NCI-H446 treated with DMSO at 0.1 percent for 48 hours (cell line): ENCODE results near the gene BOLA3.
"Not testable (repeated sequence)": the region's sequence is repeated elsewhere in the genome, so short reads cannot be mapped to it uniquely, and the experiment has no call there.

Experiments used
- DNase-seq: peaks from one replicate; lab custom pipeline; 2025; lab: John Stamatoyannopoulos, UW

Gene BOLA3, protein sequence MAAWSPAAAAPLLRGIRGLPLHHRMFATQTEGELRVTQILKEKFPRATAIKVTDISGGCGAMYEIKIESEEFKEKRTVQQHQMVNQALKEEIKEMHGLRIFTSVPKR

DNA sequence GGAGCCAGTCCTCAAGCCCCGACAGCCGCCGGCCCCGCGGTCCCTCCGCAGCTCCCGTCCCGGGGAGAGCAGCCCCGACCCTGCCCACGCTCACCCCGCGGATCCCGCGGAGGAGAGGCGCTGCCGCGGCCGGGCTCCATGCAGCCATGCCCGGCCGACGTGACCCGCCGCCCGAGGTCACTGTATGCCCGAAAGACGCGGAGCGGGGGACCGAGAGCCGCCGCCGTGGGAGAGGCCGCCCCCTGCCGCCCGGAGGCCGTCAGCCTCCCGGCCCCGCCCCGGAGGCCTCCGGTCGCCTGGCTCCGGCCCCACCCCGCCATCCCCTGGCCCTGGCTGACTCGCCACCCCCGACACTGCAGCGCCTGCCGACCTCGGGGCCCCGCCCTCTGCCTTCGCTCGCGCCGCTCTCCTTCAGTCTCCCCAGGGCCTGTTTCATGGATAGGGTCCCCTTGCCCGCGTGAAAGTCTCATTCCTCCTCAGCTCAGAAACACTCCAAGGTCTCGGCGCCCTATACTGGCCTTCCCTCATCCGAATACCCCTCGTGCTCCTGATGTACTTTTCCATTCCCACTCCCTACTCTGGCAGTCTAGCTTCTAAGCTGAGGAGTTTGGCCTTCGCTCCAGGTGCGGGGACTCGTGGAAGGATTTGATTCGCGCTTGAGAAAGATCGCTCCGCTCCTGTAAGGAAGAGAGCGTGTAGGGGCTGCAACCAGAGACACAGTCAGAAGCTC lies at the start of gene BOLA3:
Gene BOLA3, minus strand, starts transcription at position 186 of the 730 bp plus-strand sequence. Its CDS starts 38 bp downstream, at position 148.
- peak; percentile 68 for DNase-seq

DNA sequence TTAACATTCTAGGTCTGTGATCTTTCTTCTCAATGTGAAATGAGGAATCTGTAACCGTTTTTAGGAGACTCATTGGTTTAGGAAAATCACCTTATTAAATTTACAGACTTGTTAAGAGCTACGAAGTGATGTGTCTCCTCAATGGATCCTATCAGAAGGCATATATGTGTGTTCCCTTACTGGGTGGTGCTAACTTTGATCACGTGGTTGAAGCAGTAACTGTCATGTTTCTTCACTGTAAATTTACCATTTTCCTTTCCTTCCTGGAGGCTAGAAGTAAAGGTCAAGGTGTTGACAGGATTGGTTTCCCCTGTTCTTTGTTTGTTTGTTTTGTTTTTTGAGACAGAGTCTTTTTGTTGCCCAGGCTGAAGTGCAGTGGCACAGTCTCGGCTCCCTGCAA lies 49.3 kb upstream of the BOLA3 start:
- no peak for DNase-seq

DNA sequence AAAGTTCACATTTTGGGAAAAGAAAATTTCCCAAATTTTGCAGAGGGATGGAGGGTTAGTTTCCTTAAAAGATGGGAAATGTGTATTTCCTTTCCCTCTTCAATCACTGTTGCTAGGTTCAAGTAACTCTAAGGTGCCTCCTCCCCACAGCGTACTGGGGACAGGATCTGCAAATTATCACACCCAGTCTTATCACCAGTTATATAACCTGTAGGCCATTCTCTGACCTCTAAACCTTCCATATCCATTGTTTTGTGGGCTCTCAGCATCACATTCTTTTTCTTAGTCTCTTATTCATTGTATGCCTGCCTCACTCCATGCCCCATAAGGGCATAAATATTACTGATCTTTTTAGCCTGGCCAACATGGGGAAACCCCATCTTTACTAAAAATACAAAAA lies 47.1 kb upstream of the BOLA3 start:
- no peak for DNase-seq

DNA sequence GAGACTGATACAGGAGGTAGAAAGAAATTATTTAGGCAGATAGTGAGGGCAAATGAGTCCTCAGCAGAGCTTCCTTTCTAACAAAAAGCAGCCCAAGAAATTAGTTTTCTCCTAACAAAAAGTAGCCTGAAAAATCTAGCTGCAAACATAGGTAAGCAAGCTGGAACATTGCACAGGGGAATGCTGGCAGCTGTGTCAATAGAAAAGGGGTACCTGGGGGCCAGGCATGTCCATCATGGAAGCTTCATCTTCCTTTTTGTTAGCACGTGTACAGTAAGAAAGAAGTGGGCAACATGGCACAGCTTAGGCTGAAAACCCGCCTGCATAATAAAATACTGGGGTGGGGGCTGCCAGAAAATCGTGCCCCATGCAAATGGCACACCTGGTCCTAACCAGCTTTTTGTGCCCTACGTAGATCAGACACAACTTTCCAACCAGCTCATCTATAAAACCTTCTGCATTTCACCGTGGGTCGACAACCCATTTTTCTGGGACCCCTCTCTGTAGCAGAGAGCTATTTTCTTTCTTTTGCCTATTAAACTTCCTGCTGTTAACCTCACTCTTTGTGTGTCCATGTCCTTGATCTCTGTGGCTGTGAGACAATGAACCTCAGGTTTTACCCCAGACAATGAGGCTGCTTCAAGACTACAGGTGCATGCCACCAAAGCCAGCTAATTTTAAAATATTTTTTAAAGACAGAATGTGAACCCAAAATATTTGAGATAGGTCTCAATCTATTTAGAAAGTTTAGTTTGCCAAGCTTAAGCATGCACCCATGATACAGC lies 44.1 kb upstream of the BOLA3 start:
- no peak for DNase-seq

DNA sequence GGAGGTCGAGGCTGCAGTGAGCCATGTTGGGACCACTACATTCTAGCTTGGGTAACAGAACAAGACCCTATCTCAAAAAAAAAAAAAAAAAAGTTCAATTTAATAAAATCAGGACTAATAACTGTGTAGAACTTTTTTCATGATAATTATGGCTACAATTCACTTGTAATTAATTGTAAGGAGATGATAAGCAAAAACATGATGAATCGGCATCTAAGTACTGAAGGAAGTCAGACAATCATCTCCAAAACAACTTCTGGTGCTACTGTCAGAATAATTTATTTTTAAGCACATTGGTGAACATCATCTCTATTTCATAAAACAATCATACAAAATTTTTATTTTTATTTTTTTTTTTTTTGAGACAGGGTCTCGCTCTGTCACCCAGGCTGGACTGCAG lies 41.0 kb upstream of the BOLA3 start:
- no peak for DNase-seq

DNA sequence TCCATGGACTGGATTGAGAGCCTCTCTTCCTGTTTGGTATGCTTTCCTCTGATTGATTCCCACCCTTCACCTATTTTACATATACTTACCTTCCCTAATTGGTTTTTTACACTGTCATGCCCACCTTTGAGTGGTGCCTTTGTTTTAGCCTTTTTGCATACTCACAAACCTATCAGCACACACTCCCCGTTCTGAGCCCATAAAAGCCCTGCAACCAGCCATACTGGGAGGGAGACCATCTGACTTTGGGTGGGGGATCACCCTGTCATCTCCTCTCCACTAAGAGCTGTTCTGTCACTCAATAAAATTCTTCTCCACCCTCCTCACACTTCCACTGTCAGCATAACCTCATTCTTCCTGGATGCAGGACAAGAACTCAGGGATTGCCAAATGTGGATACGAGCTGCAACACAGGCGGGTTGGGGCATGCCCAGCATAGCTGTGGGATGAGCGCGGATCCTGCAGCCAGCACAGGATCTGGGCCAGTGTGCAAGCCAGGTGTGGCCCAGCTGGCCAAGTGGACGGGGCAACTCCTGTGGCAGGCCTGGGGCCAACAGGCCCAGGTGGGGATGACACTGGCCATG lies 40.4 kb upstream of the BOLA3 start:
- peak; percentile 84 for DNase-seq

DNA sequence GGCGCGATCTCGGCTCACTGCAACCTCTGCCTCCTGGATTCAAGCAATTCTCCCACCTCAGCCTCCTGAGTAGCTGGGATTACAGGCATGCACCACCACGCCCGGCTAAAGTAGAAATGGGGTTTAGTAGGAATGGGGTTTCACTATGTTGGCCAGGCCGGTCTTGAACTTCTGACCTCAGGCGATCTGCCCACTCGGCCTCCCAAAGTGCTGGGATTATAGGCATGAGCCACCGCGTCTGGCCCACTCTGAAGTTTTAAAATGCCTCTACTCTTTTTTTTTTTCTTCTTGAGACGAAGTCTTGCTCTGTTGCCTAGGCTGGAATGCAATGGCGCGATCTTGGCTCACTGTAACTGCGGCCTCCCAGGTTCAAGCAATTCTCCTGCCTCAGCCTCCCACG lies 39.0 kb upstream of the BOLA3 start:
- DNase-seq, result not testable (repeated sequence)

DNA sequence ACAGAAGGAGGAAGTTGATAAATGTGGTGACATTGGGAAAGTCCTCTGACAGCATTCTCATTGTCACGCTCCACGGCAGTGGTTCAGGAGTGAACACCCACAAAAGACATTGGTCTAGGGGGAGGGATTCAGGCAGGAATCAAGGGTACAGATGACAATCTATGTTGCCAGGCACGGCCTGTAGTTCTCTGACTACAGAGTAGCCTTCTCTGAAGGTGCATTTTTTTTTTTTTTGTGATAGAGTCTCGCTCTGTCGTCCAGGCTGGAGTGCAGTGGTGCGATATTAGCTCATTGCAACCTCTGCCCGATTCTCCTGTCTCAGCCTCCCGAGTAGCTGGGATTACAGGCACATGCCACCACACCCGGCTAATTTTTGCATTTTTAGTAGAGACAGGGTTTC lies 38.3 kb upstream of the BOLA3 start:
- no peak for DNase-seq

DNA sequence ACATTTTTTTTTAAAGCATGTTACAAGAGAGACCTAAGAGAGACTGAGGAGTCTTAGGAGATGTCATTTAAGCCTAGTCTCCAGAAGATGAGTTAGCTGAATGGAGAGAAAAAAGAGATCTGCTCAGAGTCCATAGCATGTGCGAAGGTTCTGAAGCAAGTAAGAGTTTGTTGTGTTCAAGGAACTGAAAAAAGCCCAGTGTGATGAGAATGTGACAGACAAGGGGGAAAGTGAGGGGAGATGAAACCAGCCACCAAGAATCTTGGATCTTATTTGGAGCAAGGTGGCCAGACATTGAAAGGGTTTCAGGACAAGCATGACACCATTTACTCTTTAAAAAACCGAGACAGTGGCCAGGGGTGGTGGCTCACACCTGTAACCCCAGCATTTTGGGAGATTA lies 36.2 kb upstream of the BOLA3 start:
- DNase-seq, result no peak

DNA sequence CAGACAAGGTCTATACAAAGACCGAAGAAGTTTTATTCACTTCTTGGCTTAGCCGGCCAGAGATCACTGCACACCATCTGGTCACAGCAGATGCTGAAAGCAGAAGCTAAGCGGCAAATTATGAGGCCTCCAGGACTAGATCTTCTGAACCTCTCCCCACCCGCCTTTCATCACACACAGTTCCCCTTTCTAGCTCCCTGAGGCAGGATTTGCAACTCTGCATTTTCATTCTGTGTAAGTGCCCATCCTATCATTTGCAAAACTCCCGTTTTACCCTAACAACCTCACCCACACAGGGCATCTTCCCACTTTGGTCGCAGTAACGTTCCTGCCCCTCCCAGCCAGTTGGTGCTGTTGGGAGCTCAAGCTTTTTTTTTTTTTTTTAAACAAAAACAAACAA lies 34.0 kb upstream of the BOLA3 start:
- DNase-seq, result peak; percentile 91

DNA sequence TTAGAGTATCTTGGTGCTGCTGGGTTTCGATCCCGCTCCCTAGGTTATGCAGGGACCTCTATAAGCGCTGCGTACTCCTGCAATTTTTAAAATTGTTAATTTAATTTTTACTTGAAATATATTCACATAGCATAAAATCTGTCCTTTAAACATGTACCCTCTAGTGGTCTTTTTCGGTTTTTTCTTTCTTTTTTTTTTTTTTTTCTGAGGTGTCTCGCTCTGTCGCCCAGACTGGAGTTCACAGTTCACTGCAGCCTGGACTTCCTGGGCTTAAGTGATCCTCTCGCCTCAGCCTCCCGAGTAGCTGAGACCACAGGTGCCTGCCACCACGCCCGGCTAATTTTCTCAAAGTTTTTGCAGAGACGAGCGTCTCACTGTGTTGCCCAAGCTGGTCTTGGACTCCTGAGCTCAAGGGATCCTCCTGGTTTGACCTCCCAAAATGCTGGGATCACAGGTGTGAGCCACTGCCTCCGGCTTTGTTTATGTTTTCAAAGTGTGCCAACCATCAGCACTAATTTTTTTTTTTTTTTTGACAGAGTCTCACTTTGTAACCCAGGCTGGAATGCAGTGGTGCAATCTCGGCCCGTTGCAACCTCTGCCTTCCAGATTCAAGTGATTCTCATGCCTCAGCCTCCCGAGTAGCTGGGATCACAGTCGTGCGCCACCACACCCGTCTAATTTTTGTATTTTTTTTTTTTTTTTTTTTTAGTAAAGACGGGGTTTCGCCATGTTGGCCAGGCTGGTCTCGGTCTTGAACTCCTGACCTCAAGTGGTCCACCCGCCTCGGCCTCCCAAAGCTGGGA lies 31.6 kb upstream of the BOLA3 start:
- DNase-seq, result no peak

DNA sequence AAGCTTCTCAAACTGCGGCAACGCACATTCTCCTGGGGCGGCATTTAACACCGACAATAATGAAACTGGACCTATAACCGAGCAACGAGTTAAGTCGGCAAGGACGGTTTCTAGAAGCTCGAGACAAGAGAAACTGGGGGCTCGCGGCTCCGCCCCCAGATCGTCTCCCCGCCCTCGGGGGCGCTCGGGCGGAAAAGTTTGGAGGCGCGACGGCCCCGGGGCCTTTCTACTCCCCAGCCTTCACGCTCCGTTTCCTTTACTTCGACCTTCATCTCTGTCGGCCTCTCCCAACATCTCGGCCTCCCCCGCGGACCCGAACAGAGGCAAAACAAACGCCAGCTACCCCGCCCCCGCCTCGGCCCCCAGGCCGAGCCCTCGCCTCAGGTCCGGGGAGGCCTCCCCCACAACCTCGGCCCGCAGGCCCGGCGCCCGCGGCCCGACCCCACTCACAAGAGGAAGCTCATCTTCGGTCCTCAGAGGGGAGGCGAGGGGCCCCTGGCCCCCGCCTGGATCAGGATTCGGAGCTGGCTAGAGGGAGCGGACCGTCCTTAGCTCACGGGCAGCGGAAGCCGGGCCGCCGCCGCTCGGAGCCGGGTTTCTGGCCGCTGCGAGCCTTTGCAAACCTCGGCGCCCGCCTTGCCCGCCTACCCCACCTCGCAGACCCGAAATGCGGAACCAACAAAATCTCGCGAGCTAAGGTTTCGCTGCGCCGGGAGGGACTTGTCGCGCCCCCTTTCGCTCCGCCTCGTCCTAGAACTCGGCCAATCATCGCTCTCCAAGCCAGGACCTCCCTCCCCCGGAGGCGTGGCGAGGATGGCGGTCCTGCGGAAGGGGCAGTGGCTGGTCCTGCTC lies 30.7 kb upstream of the BOLA3 start, which contains the start of gene MOB1A:
Gene MOB1A, minus strand, starts transcription at position 669 of the 852 bp plus-strand sequence. Its CDS starts 205 bp downstream, at position 464.
- DNase-seq, result peak; percentile 97

DNA sequence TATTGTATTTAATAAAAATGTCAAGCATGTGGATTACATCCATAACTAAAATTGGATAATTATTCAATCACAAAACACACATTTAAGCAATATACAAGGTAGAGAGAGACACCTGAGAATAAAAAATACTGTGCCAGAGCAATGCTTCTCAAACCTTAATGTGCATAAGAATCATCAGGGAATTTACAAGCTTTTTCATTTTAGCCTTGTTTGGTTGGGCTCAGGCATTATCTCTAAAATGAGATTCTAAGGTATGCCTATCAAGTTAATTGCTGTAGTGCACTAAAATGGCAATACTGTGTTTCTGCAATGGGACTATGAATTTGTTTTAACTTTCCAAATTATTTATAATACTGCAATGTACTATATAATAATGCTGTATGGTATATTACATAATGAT lies 30.0 kb upstream of the BOLA3 start:
- no peak for DNase-seq

DNA sequence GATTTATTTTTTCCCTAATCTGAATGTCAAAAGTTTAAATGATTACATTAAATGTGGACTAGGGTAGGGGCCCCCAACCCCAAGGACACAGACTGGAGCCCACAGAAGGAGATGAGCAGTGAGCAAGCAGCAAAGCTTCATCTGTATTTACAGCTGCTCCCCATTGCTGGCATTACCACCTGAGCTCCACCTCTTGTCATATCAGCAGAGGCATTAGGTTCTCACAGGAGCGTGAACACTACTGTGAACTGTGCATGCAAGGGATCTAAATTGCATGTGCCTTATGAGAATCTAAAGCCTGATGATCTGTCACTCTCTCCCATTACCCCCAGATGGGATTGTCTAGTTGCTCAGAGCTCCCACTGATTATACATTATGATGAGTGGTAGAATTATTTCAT lies 27.2 kb upstream of the BOLA3 start:
- no peak for DNase-seq

DNA sequence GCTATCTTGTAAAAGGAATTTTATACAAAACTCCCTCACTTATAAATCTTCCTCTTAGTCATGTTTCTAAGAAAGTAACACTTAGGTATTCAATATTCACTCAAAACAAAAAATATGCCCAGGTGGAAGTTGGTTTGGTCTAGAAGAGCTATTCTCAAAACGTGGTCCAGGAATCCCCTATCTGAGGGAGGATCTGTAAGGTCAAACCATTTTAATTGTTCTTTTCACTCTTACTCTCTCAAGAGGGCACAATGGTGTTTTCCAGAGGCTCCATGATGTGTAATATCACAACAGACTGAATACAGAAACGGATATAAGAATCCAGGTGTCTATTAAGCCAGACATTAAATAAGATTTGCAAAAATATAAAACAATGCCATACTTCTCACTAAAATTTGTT lies 21.0 kb upstream of the BOLA3 start:
- DNase-seq, result no peak

DNA sequence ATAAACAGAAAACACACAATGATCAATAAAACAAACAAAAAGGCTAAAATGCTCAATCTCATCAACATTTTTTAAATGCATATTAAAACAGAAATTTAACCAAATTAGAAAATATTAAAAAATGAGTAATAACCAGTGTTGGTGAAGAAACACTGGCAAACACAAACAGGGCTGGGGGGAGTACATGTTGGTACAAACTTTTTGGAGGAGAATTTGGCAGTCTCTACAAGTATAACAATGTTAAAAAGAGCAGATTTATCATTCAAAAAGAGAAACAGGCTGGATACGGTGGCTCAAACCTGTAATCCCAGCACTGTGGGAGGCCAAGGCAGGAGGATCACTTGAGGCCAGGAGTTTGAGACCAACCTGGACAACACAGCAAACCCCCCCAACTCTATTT lies 17.0 kb upstream of the BOLA3 start:
- no peak for DNase-seq

DNA sequence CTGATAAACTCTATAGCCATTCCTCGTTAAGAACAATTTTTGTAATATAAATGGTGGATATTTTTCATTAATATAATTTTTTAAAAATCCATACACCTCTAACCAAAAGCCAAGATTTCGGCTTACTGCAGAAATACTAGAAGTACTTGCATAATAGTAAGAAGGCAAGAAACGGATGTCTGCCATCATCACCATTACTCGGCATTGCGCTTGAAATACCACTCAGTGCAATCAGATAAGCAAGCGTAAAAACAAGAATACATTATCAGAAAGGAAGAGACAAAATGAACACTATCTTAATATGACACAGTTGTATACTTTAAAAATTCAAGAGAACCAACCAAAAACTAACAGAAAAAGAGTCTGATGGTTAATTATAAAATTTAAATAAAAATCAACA lies 15.2 kb upstream of the BOLA3 start:
- no peak for DNase-seq

DNA sequence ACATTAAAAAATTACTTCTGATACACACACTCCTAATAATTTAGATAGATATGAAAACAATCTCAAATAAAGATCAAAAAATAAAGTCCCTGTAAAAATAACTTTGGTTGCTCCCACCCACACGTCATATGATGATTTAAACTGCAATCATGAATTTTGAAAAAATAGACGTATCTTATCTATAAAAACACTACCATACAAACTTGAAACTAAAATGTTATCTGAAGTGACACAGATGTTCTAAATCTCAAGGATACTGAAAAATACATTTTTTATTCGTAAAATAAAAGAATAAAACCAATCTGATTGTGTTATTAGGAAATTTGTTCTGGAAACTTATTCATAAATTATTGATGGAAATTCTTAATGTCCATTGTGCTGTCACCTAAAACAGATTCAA lies 8.1 kb upstream of the BOLA3 start:
- no peak for DNase-seq

DNA sequence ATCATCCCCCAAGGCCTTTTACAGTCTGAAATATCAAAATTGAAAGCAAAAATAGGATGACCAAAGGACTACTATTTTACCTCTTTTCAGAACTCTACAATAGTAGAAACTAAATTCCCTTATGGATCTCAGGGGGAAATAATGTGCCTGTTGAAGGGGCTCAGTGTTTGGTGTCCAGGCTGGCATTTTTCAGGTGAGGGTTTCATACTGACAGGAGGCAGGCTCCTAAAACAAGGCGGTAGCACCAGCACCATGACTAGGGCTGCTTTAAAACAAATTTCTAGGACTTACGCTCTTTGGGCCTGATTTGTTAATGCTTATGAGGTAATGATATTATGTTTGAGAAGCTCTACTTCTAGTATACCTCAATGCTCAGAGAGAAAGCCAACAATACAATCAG lies 5.2 kb upstream of the BOLA3 start:
- DNase-seq, result no peak

DNA sequence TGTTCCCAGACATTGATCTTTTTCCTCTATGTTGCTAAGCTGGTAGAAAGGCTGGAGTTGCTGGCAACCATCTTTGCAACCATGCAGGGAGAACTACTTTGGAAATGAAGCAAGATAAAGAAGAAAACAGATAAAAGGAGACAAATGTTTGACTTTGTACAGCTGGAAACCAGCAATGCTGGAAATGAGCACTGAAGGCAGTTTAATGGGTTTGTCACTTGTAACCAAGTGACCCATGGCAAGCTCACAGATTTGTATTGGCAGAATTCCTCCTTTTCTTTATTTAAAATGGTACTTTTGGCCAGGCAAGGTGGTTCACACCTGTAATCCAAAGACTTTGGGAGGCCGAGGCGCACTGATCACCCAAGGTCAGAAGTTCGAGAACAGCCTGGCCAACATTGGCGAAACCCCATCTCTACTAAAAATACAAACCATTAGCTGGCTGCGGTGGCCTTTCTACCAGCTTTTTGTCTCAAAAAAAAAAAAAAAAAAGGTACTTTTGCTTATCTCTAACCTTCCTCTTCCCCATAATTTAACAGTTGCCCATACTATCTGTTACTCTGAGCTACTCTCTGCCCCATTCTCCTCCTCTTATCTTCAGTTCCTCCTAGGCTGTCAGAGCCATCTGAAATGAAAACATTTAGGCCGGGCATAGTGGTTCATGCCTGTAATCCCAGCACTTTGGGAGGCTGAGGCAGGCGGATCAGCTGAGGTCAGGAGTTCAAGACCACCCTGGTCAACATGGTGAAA lies 2.0 kb upstream of the BOLA3 start:
- no peak for DNase-seq

DNA sequence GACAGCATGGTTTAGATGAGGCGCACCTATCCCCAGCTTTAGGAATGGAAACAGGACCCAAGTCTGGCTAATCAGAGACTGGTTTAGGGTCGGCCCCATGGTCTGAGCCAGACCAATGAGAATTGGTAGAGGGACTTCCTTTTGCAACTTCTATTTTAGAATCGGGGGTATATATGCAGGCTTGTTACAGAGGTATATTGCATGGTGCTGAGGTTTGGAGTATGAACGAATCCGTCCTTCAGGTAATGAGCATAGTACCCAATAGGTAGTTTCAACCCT lies 1.5 kb upstream of the BOLA3 start:
- no peak for DNase-seq
